HG03103 (cell line): ENCODE data around the gene SMIM3.

ENCODE experiments used
- ATAC-seq: cut with Tn5 transposase; IDR thresholded peaks from one replicate; pipeline ENCODE4 v1.9.1; 2021; ENCODE audit warnings: low read depth; ENCODE audit not compliant: unreplicated experiment

SMIM3 gene

DNA sequence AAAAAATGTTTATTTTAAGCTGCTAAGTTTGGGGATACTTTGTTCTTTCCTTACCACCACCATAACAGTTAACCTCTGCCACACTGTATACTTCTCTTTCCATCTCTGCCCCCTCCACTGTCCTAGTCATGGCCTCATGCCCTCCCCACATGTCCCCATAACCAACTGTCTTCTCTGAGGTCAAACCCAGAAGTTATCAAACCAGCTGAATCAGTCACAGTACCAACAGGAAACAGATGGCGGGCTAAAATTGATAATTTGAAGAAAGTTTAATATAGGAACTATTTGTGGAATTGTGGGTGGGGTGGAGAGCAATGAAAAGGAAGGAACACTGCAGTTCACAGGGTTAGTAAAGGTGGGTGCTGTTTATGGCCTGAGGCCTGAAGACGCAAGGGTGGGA is 14.0 kb upstream of the SMIM3 start:
- no peak for ATAC-seq

DNA sequence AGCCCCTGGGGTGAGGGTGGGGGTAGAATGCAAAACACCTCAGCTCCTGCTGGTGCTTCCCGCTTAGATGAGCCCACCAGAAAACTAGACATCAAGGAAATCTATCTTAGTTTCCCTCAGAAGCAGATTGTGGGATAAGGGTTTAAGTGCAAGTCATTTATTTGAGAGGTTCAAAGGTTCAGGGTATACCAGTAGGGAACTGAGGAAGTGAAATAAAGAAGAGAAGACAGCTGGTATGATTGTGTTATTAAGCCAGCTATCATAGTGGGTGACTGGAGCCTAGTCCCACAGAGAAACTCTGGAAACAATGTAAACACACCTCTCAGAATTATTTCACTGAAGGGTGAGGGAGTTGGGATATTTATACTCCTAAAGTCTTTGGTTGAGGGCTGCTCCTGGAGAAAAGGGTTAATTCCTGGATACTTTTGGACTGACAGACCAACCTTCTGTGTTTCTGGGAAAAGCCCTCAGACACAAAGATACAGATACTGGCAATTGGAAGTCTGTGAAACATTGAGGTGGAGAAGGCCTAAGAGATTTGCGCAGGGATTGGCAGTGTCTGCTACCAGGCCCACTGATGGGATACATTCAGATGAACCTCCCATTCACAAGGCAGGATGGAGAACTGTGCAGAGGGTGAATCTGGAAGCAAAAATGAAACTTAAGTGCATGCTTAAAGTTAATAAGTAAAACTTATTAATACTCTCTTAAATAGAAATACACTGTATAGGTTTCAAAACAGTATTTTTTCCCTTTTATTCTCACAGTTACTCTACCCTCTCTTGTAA is 13.4 kb upstream of the SMIM3 start:
- no peak for ATAC-seq

DNA sequence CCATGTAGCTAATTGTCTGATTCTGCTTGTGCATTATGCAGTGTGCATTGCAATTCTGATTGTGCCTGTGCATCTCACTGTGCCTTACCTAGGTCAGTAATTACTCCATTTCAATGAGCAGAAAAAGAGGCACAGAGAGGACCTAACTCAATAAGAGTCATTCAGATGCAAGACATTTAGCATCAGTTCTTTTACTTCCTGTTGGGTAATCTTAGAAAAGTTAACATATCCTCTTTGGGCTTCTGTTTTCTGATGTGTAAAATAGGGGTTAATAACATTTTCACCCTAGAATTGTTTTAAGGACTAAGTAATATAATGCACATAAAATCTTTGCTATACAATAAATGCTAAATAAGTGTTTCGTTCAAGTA is 12.8 kb upstream of the SMIM3 start:
- no peak for ATAC-seq

DNA sequence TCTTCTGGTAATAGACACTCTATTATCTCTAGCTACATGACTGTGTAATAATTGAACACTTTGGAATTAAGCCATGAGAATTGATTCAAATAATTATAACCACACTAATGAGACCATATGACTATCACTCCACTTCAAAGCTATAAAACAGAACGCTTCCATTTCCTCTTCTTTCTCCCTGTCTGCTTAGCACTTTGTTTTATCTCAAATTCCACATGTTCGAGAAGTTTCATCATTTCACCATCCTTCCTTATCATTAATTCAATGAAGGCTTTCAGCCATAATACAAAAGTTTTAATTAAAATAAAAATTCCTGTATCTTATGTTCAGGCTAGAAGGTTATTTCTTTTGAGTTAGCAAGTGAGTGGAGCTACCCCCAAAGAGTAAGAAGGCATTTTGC is 12.3 kb upstream of the SMIM3 start:
- ATAC-seq, result no peak

DNA sequence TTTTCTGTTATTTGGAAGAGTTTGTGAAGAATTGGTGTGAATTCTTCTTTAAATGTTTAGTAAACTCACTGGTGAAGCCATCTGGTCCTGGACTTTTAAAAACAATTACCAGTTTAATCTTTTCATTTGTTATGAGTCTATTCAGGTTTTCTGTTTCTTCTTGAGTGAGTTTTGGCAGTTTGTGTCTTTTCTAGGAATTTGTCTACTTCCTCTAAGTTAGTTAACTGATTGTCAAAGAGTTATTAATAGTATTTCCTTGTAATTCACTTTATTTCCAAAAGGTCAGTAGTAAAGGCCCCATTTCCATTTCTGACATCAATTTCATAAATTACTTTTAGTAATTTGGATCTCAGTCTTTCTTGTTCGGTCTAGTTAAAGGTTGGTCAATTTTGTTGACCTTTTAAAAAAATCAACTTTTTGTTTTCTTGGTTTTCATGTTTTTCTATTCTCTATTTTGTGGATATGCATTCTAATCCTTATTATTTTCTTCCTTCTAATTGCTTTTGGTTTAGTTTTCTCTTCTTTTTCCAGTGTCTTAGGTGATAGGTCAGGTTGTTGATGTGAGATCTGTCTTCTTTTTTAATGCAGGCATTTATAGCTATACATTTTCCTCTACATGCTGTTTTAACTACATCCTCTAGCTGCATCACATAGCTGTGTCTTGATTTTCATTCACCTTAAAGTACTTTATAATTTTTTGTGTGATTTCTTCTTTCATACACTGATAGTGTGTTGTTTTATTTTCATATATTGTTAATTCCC is 7.3 kb upstream of the SMIM3 start:
- no peak for ATAC-seq

DNA sequence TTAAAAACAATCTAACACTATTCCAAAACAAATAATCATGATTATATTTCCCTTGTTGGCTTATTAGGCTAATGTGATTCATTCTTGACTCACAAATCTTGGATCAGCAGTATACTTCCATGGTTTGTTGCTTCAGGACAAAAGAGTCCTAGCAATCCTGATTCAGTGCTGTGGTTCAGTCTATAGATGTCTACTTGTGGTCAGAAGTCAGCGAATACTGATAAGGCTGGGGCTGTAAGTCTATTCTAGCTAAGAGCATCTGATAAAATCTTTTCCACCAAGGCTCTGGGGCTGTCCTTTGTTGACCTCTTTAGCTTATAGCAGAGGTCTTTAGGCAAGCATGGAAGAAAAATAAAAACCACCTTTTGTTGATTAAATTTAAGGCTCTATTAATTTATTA is 4.4 kb upstream of the SMIM3 start:
- ATAC-seq, result no peak

DNA sequence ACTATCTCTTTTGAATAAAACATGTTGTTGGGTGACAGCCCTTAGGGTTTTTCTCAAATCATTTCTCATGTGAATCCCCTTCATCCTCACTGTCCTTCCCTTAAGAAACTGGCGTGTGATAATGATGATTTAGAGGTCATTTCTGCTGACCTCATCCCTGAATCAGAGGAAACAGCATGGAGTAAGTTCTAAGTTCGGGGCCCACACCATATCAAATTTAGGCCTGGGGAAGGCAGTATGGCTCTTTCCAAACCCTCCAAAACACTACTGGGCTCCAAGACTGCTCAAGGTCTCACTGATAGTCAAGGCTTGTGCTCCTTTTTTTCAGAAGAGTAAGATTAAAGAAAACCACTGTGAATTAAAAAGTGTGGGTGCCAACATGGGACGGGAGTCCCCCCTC is 872 bp upstream of the SMIM3 start:
- no peak for ATAC-seq

DNA sequence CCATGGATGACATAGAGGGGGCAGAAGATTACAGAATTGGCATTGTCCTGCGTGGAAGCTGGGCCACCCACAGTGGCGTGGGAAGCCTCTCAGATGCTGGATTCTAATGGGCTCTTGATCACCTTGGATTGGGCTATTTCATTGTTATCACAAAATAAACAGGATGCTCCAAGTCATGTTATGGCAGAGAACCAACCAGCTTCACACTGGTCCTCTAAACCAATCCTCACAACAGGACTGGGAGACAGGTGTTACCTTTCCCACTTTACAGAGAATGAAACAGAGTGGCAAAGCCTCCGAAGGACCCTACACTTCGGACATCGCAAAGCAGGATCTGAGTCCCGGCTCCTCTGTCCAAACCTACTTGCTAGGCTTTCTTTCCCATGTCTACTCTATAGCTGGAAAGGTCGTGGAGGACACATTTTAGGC is 455 bp upstream of the SMIM3 start:
- no peak for ATAC-seq

DNA sequence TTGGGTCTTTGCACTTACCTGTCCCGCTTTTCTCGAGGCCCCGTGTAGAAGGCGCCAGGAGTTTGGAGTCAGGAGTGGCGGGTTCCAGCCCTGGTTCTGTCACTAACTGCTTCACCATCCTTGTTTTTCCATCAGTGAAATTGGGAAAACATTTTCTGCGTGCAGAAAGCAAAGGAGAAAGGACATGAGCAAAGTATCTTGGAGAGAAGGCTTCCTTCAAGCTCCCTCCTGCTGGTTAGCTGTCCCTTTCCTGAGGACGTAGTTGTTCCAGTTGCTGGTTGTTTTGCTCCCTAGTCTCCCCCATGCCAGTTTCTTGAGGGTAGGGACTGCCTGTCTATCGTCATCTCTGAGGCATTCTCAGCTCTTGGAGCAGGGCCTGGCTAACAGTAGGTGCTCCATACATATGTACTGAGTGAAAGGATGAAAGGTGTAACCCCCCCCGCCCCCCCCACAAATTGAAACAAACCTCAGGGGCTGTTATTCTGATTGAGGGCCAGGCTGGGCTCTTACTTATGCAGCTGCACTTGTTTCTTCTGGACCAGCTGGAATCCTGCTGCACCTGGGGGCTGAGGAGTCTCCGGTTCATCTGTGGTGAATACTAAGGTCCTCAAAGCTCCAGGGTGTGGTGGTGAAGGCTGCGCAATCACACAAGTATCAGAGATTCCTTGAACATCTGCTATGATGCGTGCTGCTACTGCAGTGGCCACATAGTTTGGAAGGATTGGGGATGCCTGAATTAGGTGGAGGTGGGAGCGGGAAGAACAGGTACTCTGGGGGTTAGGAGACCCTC is 1.0 kb downstream of the SMIM3 start:
- ATAC-seq, result no peak

DNA sequence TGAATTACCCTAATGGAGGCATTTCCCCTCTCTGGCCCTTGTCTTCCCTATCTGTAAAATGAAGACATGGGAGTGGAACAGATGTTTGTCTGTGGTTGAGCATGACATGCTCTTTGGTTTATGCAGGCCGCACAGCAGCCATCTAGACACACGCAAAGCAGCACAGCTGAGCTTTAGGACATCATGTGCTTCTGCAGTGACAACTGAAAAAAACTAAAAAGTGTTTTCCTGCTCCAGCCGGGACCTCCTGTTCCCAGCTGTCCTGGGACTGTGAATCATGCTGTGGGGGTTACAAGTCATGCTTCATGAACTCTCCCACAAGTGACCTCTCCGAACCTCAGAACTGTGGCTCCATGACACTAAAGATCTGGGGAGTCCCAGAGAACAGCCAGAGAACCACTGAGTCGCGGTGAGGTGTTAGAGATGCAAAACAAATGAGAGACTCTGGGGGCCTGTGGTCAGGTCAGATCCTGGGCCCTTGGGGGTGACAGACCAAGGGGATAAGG is 1.7 kb downstream of the SMIM3 start:
- peak; percentile 48 for ATAC-seq

DNA sequence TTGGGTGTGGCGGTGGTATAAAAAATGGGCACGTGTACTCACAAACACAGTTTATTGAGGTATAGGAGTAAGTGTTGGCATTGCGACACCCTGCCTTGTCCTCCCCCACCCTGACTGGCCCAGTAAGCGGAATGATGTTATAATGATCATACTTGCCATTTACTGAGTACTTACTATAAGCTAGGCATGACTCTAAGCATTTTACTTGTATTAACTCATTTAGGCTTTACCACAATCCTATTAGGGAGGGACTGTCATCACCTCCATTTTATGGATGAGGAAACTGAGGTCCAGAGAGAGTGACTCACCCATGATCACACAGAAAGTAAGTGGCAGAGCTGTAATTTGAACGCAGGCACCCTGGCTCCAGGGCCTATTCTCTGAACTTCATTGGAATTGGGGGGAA is 2.3 kb downstream of the SMIM3 start:
- ATAC-seq, result no peak

DNA sequence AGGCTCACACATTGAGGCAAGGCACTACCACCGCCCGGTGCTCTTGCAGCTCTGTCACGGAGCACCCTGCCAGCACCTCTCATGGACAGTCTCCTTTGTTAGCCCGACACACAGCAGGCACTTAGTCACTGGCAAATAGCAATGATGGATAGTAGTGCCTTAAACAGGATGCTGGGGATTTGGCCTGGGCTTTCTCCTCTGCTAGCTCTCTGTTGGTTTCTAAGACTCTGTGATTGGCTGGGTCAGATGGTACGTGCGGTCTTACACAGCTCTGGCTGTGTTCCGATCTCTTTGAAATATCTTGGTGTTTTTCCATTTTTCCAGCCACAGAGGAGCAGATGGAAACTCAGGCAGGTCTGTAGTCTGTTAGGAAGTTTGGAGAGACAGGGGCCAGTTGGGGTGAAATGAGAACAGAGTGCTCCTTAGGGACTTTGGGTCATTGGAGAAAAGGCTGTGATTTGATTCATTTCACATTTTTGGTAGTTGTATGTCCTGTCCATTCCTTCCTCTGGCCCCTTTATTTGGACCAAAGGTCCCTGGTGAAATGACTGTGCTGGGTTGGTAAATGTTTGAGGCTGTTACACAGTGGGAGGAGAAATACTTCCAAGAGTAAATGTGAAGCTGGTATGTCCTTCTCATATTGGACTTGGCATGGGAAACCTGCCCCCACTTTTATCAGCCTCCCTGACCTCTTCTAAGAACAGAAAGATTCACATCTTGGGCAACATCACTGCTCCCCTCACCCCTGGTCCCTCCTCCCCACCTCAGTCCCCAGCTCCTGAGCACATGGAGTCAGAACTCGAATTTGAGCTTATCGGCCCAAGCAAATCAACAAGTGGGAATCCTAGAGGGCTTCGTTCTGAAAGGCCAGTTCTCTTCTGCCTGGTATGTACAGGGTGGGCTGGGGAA is 3.4 kb downstream of the SMIM3 start:
- no peak for ATAC-seq

DNA sequence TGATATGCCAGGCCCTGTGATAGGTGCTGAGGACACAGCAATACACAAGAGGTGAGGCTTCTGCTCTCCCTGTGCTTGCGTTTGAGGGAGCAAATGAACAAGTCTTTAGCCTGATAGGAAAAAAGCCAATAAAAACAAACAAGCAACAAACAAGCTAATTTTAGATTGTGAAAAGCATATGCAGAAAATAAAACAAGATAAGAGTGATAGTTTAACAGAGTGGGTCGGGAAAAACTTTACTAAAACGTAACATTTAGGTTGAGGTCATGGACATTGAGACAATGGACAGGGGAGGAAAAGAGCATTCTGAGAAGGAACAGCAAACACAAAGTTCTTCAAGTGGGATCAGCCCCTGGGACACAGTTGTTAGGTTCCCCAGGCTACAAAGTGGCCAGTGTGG is 4.3 kb downstream of the SMIM3 start:
- ATAC-seq, result no peak

DNA sequence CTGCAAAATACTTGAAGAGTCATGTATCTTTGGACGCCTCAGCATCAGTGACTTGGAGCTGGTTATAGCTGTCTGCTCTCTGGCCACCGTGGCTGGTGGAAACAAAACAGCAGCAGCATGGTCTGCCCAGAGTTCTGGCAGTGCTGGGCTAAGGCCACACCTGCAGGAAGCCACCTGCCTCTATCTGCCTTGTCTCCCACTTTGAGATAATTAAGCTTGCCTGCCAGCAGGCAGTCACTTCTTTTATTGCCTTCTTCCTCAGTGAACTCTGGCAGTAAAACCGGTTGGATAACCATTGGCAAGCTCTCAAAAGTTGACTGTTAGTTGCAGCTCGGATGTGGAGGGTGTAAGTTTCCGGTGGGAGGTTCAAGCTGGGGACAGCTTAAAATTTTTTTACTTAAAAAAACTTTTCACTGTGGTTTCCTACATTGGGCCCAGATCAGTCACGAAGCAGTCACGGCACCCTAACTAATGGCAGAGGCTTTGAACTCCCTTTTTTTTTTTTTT is 4.9 kb downstream of the SMIM3 start:
- peak; percentile 41 for ATAC-seq

DNA sequence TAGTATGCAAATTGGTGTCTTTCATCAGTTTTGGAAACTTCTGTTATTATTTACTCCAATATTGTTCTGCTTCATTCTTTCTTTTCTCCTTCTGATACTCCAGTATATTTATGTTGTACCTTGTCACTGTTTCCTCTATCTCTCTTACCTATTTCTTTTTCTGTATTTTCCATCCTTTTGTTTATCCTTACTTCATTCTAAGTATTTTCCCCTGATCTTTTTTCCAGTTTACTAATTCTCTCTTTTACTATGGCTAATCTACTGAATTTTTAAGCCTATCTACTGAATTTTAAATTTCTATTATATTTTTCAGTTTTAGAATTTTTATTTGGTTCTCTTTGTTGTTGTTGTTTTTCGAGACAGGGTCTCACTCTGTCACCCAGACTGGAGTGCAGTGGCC is 7.4 kb downstream of the SMIM3 start:
- ATAC-seq, result no peak

DNA sequence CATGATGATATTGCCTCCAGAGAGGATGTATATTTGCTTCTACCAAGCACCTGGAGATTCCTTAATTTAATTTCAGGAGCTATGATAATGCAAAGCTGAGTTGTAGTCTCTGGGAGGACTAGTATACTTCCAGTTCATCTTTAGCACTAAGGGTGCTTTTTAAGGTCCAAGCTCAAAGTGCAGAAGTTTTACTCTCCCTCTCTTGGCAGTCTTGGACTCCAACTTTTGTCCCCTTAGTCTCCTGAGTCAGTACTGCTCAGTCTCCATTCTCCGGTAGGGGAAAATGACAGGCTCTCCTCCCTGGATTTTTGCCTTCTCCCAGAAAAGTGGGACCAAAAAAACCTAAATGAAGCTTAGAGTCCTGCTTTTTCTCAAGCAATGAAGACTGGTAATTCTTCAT is 8.3 kb downstream of the SMIM3 start:
- ATAC-seq, result no peak

DNA sequence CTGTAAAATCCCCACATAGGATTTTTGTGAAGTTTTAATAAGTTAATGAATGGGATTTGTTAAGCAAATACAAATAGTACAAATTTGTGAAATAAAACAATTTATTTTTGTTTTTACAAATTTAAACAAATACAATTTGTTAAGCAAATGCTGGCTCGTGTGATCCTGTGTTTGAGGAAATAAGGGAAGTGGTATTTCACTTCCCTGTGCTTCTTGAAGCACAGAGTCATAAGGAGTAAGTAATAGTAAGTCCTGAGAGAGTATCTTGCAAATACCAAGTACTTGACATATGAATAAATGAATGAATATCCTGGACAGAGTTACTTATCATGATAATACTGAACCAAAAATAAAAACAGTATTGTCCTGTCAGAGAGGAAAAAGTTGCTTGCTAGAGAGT is 9.1 kb downstream of the SMIM3 start:
- ATAC-seq, result no peak

DNA sequence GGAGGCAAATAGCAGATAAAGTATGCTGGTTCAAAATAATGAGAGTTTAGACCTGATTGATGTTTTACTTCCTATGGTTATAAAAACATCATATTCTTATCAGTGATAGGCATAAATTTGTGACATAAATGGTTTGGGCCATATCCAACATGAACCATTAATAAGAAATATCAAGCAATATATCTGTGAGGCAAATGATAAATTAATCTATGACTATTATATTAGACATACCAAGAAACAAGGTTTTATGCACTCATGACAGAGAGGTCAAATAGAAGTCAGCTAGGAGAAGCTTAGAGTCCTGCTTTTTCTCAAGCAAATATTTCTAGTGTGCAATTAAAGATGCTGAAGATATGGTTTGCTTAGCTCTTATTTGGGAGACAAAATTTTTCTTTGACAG is 10.4 kb downstream of the SMIM3 start:
- no peak for ATAC-seq

DNA sequence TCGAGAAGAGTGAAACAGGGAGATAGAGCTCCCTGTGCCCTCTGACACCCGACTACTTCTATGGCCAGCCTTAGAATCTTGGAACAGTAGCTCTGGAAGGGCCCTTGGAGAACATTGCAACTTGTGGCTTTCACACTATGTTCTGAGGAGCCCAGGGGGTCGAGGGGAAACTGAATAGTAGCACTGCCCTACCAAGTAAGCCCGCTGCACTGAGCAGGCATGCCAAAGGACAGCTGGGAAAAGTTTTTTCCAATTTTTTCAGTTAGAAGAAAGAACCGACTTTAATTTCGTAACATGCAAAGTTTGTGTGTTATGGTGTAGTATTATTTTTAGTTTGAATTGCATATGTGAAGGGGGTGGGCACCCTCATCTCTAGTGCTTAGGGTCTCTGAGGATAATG is 10.9 kb downstream of the SMIM3 start:
- ATAC-seq, result no peak
